ENCODE measurements around the gene ZNF488.

DNA sequence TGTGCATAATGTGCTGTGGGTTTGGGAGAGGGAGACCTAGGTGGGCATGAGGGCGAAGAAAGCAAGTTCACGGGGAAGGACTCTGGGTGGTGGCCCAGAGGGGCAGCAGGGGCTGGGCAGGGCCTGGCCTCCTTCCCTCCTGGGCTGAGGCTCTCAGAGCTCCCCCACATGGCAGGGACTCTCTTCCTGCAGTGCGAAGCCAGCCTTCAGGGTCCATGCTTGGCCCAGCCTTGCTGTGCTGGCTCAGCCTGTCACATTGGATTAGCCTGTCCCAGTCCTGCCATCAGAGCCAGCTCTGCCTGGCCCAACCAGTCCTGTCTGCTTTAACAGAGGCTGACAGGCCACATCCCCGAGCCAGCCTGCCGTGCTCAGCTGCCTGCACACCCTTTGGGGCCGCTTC lies 20.4 kb upstream of the ZNF488 start:
- TF ChIP-seq CTCF (IDR thresholded peaks at IDR 0.05) = no peak
- no peak for TF ChIP-seq EZH2 (IDR thresholded peaks at IDR 0.05; ENCODE audit: borderline replicate concordance, insufficient read depth, low read depth, low read length, poor library complexity, severe bottlenecking)

Measured in B cell (primary cell).